Activated CD8-positive, alpha-beta memory T cell treated with anti-CD3 and anti-CD28 coated beads, Interleukin-2, amount 50 U/mL, for 4 hours (primary cell): ENCODE measurements around the gene TSN.

ENCODE experiments used
- DNase-seq: peaks from one replicate; pipeline ENCODE4 v3.0.0-alpha.2; 2020

The TSN gene

GRCh38 chr2:121748202-121748601 is 7.2 kb upstream of the TSN start:
- DNase-seq, result no peak

- DNase-seq, result no peak
These were observed 607 bp upstream of the TSN start for GRCh38 chr2:121754851-121755236.

- no peak for DNase-seq
These were observed 9.3 kb downstream of the TSN start for GRCh38 chr2:121764681-121765228.

GRCh38 chr2:121766624-121767023 is 11.2 kb downstream of the TSN start:
- DNase-seq, result no peak

- no peak for DNase-seq
These were observed 12.8 kb downstream of the TSN start for GRCh38 chr2:121768143-121768755.

- no peak for DNase-seq
These were observed 16.7 kb downstream of the TSN start for GRCh38 chr2:121771976-121772742.

- DNase-seq, result no peak
These were observed 18.8 kb downstream of the TSN start for GRCh38 chr2:121774235-121774634.

- DNase-seq, result no peak
These were observed 20.9 kb downstream of the TSN start for GRCh38 chr2:121776361-121776760.

- DNase-seq, result no peak
These were observed 21.6 kb downstream of the TSN start for GRCh38 chr2:121776885-121777698.

GRCh38 chr2:121777699-121778058 is 22.2 kb downstream of the TSN start:
- no peak for DNase-seq

- DNase-seq, result no peak
These were observed 23.5 kb downstream of the TSN start for GRCh38 chr2:121778741-121779487.

GRCh38 chr2:121783180-121783579 is 27.7 kb downstream of the TSN start:
- DNase-seq, result no peak

- DNase-seq, result no peak
These were observed 33.2 kb downstream of the TSN start for GRCh38 chr2:121788685-121789084.

GRCh38 chr2:121790276-121790956 is 35.0 kb downstream of the TSN start:
- DNase-seq, result no peak

- no peak for DNase-seq
These were observed 35.8 kb downstream of the TSN start for GRCh38 chr2:121791290-121791689.

- DNase-seq, result no peak
These were observed 36.4 kb downstream of the TSN start for GRCh38 chr2:121791801-121792221.

GRCh38 chr2:121793816-121794215 is 38.4 kb downstream of the TSN start:
- no peak for DNase-seq

- DNase-seq, result no peak
These were observed 38.8 kb downstream of the TSN start for GRCh38 chr2:121794233-121794632.

GRCh38 chr2:121796239-121796638 is 40.8 kb downstream of the TSN start:
- DNase-seq, result no peak

GRCh38 chr2:121798617-121799016 is 43.2 kb downstream of the TSN start:
- no peak for DNase-seq

GRCh38 chr2:121801916-121802315 is 46.5 kb downstream of the TSN start:
- no peak for DNase-seq

- no peak for DNase-seq
These were observed 48.1 kb downstream of the TSN start for GRCh38 chr2:121803503-121803902.
